Breast epithelium (tissue), 3 donors: Measurements from ENCODE around the gene TRPM3.

Source experiments
- CTCF ChIP-seq, 3 donors: fragments of 450-650 bp; IDR thresholded peaks; one replicate each; pipeline ENCODE4 v1.5.1; 2016 to 2017; ENCODE audit warnings: antibody characterized with exemption in 3 of 3, mild to moderate bottlenecking in 3 of 3, moderate library complexity in 3 of 3
- POLR2A ChIP-seq: fragments of 450-650 bp; IDR thresholded peaks from one replicate; pipeline ENCODE4 v1.6.1; 2016; ENCODE audit warnings: antibody characterized with exemption, mild to moderate bottlenecking, moderate library complexity
- POLR2AphosphoS5 ChIP-seq, 3 donors: sonication (generic); formaldehyde crosslinking; IDR thresholded peaks; one replicate each; pipeline ENCODE4 v1.6.1; 2017; ENCODE audit warnings: antibody characterized with exemption in 3 of 3

- no peak for TF ChIP-seq CTCF (IDR thresholded peaks at IDR 0.05)
- no peak for TF ChIP-seq POLR2AphosphoS5 (IDR thresholded peaks at IDR 0.05)
- TF ChIP-seq POLR2A = no peak
Measured at GRCh38 chr9:70490478-70490877, 630.9 kb downstream of the TRPM3 start.
